Fibroblast of villous mesenchyme (primary cell): ENCODE measurements around the gene ZFP57. TPM values are rescaled to one million over a fixed set of nuclear protein-coding genes. Genes with fewer than 3 reads are reported as not detected.

ENCODE experiments used
- DNase-seq: peaks from one replicate; pipeline ENCODE4 v3.0.0-alpha.2; 2010; ENCODE audit warnings: low read depth
- H3K4me3 ChIP-seq: 2 replicates; pipeline ENCODE4 v1.5.1; 2011; ENCODE audit warnings: low read depth, mild to moderate bottlenecking, low read length
- total RNA-seq: library from RNA; depleted of rRNA; stranded (reverse); fragments of >200 nt; gene quantifications from 2 replicates; pipeline ENCODE4 v1.2.3, GENCODE V29; 2012
- TF ChIP-seq, protein P1 (sequence below): IDR thresholded peaks from 2 replicates; pipeline ENCODE4 v1.5.1; 2012; ENCODE audit warnings: low read depth, mild to moderate bottlenecking, low read length; ENCODE audit not compliant: insufficient read depth

The ZFP57 gene
- total RNA-seq, 1 donor, result not detected

DNA sequence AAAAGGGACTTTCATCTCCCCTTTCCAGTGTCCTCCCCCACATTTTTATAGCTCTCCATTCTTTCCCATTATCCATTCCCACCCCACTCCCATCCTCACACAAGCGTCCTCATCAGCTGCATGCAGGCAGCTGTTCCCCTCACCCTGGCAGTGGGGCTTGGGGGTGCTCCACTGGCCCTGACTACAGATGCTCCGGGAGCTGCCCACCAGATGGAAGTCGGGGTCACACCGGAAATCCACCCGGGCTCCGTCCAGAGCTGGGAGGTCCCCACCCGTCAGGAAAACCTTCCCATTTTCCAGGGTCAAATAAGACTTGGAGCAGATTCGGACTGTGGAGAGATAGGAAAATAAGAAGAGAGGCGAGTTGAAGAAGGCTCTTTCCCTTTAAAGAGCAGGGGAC is 50.6 kb downstream of the ZFP57 start:
- no peak for DNase-seq
- H3K4me3 ChIP-seq, result no peak overlapping the region
- TF ChIP-seq, protein P1, sequence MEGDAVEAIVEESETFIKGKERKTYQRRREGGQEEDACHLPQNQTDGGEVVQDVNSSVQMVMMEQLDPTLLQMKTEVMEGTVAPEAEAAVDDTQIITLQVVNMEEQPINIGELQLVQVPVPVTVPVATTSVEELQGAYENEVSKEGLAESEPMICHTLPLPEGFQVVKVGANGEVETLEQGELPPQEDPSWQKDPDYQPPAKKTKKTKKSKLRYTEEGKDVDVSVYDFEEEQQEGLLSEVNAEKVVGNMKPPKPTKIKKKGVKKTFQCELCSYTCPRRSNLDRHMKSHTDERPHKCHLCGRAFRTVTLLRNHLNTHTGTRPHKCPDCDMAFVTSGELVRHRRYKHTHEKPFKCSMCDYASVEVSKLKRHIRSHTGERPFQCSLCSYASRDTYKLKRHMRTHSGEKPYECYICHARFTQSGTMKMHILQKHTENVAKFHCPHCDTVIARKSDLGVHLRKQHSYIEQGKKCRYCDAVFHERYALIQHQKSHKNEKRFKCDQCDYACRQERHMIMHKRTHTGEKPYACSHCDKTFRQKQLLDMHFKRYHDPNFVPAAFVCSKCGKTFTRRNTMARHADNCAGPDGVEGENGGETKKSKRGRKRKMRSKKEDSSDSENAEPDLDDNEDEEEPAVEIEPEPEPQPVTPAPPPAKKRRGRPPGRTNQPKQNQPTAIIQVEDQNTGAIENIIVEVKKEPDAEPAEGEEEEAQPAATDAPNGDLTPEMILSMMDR, result no peak

DNA sequence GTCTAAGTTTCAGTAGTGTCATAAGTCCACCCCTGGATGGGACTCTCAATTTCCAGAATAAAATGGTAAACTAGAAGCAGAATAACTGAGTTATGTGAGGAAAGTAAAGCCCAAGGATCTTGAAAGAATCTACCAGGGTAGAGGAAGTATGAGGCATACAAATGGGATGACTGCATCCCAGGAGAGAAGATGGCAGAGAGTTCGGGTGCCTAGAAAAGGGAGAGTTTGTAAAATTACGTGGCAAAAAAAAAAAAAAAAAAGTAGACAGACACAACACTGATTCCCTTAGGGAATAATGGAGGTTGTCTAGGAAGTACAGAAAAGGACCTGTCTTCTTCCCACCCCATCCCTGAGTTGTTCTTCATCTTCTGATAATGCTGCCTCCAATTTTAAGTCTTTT is 51.4 kb downstream of the ZFP57 start:
- H3K4me3 ChIP-seq, result no peak overlapping the region
- TF ChIP-seq, protein P1, result no peak
- DNase-seq, result no peak

DNA sequence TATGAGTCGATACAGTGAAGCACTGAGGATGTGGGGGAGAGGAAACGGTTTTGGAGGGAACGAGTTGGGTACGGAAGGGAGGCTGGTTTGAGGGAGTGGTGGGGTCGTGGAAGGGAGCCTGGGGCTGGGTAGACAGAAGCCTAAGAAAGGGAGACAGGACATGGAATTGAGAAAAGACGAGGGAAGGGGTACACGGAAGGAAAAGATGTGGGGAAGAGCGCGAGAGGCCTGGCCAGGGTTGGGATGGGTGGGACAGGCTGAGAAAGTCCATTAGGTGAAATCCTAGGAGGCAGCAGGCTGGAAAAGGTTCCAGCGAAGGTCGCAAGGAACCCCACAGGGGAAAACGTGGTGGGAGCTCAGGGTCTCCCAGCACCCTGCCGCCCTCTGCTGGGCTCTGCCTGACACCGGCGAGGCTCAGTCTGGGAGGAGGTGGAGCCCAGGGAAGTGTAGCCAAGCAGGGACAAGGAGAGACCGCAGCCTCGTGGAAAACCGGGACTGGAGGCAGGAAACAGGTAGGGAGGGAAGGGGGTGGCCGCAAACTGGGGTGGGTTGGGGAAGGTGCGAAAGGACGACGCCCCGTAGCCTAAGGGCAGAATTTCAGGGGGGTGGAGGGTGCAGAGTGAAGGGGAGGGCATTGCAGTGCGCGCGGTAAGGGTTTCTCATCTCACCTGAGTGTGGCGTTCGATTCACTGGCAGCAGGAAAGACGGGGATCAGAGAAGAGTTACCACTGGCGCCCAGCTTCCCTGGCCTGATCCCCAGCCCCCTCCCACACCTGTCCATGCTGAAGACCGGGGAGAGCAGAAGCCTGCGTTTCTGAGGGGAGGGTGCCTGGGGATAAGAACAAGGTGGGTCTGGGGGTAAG is 52.3 kb downstream of the ZFP57 start:
- TF ChIP-seq, protein P1, result peak; percentile 54

DNA sequence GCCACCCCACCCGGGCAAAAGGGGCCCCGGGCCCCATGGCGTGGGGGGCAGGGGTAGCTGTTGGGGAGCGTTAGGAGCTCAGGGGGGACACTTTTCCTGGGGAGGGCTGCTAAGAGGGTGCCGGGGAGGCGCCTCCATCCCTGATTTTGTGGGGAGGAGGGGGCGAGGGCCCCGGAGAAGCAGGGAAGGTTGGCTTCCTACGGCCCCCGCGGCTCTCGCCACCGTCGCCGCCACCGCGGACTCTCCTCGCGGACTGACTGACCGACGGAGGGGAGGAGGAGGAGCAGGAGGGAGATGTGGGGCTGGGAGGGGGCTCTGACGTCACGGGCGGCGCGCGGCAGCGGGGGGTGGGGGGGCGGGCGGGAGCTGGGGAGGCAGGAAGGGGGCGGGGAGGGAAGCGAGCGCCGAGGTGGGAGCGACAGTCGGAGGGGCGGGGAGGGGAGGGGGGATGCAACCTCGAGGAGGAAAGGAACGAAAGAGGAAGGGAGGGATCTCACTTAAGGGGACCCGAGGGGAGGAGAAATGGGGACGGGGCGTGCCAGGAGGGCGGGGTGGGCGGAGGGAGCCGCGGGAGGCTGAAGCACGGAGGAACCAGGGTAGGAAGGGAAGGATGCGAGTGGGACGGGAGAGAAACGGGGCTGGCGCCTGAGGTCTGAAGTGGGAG is 53.1 kb downstream of the ZFP57 start:
- TF ChIP-seq, protein P1, result no peak
- H3K4me3 ChIP-seq, result peak overlapping the region; percentile 80
- peak; percentile 87 for DNase-seq

More for the DNA sequence above, 52.3 kb downstream of the ZFP57 start:
- DNase-seq, result peak; percentile 71
- peak overlapping the region; percentile 80 for H3K4me3 ChIP-seq

DNA sequence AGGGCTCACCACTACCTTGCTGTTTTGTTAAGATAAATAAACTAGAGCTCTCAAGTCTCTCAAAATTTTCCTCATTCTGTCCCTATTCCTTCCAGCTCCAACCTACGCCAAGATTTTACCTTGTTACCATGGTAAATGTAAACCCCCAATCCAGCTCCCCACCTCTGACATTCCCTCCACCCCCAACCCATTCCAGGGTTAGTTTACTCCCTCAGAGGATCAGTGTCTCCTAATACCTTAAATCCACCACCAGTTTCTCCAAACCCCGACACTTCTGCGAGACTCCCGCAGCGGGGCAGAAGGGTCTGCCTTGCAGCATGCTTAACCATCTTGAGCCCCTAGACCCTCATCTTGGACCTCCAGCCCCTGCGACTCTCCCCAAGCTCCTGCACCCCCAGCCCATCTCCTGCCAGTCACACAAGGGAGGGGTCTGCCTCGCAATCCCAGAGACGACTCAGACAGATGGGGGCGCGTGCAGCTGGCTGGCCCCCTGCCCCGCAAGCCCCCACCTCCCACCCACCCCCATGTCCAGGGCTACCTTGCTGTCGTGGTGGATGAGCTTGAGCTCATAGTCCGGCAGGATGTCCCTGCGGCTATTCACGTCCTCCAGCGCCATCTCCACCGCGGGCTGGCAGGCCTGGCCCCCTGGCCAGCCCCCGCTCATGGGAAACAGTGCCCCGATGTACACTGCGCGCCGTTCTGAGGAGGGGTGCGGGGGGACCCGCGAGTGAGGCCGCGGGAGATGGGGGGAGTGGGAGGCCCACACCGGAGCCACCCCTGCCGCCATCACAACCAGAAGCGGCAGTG is 53.8 kb downstream of the ZFP57 start:
- H3K4me3 ChIP-seq, result peak overlapping the region; percentile 80
- TF ChIP-seq, protein P1, result no peak
- no peak for DNase-seq

DNA sequence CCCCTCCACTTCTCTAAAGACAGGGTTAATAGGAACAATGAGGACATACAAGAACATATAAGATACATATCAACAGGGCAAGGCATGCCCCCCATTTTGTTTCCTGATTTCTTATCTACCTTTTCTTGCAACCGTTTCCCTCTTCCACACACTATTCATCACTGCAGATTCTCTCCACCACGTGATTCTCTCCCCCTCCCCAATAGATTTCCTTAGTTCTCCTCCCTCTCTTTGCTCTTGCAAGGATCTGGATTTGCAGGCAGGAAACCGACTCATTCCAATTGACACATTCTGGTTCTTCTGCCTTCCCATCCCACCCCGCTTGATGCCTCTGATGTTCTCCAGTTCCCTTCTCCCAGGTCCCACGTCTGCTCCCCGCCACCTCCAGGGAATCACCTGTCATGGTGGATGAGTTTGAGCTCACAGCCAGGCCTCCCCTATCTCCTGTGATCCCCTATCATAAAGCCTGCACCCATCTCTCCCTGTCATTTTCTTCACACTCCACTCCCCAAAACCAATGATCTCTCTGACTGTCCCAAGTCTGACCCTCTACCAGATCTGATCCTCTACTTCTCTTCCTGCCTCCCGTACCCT is 55.5 kb downstream of the ZFP57 start:
- H3K4me3 ChIP-seq, result no peak overlapping the region
- TF ChIP-seq, protein P1, result no peak
- no peak for DNase-seq
